NB4 (cell line): ENCODE results near the gene ROPN1L.

Experiments
- MAX ChIP-seq: IDR thresholded peaks from 2 replicates; pipeline ENCODE4 v1.6.1; 2011; ENCODE audit warnings: low read depth, low read length
- MYC ChIP-seq: IDR thresholded peaks from 2 replicates; pipeline ENCODE4 v1.6.1; 2011; ENCODE audit warnings: low read depth, low read length
- POLR2A ChIP-seq: IDR thresholded peaks from 2 replicates; pipeline ENCODE4 v1.6.1; 2011; ENCODE audit warnings: mild to moderate bottlenecking; ENCODE audit not compliant: insufficient read length; ENCODE audit errors: extremely low read depth
- TF ChIP-seq, protein P1 (sequence below): IDR thresholded peaks from one replicate; pipeline ENCODE4 v1.5.1; 2012; ENCODE audit warnings: low read depth, low read length

- TF ChIP-seq POLR2A (no peak), MYC (no peak), MAX (no peak)
- TF ChIP-seq, protein P1, sequence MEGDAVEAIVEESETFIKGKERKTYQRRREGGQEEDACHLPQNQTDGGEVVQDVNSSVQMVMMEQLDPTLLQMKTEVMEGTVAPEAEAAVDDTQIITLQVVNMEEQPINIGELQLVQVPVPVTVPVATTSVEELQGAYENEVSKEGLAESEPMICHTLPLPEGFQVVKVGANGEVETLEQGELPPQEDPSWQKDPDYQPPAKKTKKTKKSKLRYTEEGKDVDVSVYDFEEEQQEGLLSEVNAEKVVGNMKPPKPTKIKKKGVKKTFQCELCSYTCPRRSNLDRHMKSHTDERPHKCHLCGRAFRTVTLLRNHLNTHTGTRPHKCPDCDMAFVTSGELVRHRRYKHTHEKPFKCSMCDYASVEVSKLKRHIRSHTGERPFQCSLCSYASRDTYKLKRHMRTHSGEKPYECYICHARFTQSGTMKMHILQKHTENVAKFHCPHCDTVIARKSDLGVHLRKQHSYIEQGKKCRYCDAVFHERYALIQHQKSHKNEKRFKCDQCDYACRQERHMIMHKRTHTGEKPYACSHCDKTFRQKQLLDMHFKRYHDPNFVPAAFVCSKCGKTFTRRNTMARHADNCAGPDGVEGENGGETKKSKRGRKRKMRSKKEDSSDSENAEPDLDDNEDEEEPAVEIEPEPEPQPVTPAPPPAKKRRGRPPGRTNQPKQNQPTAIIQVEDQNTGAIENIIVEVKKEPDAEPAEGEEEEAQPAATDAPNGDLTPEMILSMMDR = no peak
These were observed 13.7 kb upstream of the ROPN1L start for GRCh38 chr5:10427978-10428377.
